H1 (cell line): ENCODE results near the gene OR51B5. TPM values are rescaled to one million over a fixed set of nuclear protein-coding genes. Genes with fewer than 3 reads are reported as not detected.

Experiments used
- CHD2 ChIP-seq: IDR thresholded peaks from 2 replicates; pipeline ENCODE4 v1.6.1; 2012; ENCODE audit warnings: low read length, improper control_type of control experiment
- FOSL1 ChIP-seq: IDR thresholded peaks from 2 replicates; pipeline ENCODE4 v1.6.1; 2011; ENCODE audit warnings: mild to moderate bottlenecking, low read depth, low read length, moderate library complexity; ENCODE audit not compliant: insufficient read depth
- NRF1 ChIP-seq: IDR thresholded peaks from 2 replicates; pipeline ENCODE4 v1.6.1; 2011; ENCODE audit warnings: mild to moderate bottlenecking, low read depth, low read length, improper control_type of control experiment
- POU5F1 ChIP-seq: IDR thresholded peaks from 2 replicates; pipeline ENCODE4 v1.6.1; 2011; ENCODE audit warnings: low read depth, mild to moderate bottlenecking, low read length, moderate library complexity
- SIN3A ChIP-seq, 2 experiments: IDR thresholded peaks in 1 of 2; conservative IDR thresholded peaks in 1 of 2; 2 replicates each; pipeline ENCODE4 v1.6.1; 2011 to 2012; ENCODE audit warnings: low read length in 2 of 2, improper control_type of control experiment in 1 of 2, low read depth in 1 of 2, mild to moderate bottlenecking in 1 of 2
- YY1 ChIP-seq: IDR thresholded peaks from 2 replicates; pipeline ENCODE4 v1.6.1; 2011; ENCODE audit warnings: low read depth, mild to moderate bottlenecking, low read length
- polyA plus RNA-seq, 7 experiments: library from polyadenylated mRNA; depleted of rRNA in 3 of 7; stranded (reverse) in 5 of 7; unstranded in 2 of 7; fragments of >200 nt in 5 of 7; fragments of 200-250 nt in 2 of 7; gene quantifications; 1 replicate in 5 of 7; 2 replicates in 1 of 7; 4 replicates in 1 of 7; pipeline versions ENCODE4 v1.2.1 to v1.2.3, GENCODE V29; 2011 to 2013; ENCODE audit warnings: missing spikeins in 2 of 7, mixed read lengths in 2 of 7
- total RNA-seq: library from RNA; stranded (reverse); fragmentation: NEBNext Ultra II Directional; extraction: Animal tissue kit (Norgen Biotek cat#: 25700); gene quantifications from 2 replicates; pipeline ENCODE4 v1.2.1, GENCODE V29; 2021
- TF ChIP-seq, protein P1 (sequence below): IDR thresholded peaks from 2 replicates; pipeline ENCODE4 v1.6.1; 2012; ENCODE audit warnings: inconsistent platforms

The OR51B5 gene
- total and polyA plus RNA-seq, 2 of the 8 experiments (the other 6 are each of a cell fraction or from before 2014, with no cell fraction given): not detected

DNA sequence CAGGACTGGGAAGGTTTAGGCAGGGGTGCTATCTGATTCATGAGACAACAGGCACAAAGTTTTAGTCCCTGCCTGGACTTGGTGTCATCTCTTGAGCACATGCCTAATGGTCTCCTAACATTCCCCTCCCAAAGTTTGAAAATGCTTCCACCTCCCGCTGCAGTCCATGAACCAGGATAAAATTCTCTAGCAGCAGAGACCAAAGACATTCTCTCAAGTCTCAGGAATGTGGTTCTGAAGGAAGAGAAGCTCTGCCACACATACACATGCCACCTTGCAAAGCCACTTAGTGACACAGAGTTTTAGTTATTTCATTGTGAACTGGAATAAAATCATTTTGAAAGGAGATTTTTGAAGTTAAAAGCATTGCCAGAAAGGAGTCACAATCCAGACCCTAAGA is 23.5 kb upstream of the OR51B5 start (continued):
- TF ChIP-seq, protein P1, sequence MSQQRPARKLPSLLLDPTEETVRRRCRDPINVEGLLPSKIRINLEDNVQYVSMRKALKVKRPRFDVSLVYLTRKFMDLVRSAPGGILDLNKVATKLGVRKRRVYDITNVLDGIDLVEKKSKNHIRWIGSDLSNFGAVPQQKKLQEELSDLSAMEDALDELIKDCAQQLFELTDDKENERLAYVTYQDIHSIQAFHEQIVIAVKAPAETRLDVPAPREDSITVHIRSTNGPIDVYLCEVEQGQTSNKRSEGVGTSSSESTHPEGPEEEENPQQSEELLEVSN: no peak
- TF ChIP-seq NRF1 (no peak), CHD2 (no peak), POU5F1 (no peak), SIN3A (conservative IDR thresholded peaks at IDR 0.05 in 1 of 2, IDR thresholded peaks at IDR 0.05 in 1 of 2; ENCODE audit: low read depth in 1 of 2, low read length in 2 of 2) (no peak), YY1 (no peak), FOSL1 (no peak)
